Effector CD4-positive, alpha-beta T cell (primary cell): ENCODE data around the gene BLVRB.
A peak's percentile ranks its signal among the peaks of the same experiment; 100 is the strongest.

Experiments
- DNase-seq: peaks from one replicate; pipeline ENCODE4 v3.0.0-alpha.2; 2020

BLVRB gene

DNA sequence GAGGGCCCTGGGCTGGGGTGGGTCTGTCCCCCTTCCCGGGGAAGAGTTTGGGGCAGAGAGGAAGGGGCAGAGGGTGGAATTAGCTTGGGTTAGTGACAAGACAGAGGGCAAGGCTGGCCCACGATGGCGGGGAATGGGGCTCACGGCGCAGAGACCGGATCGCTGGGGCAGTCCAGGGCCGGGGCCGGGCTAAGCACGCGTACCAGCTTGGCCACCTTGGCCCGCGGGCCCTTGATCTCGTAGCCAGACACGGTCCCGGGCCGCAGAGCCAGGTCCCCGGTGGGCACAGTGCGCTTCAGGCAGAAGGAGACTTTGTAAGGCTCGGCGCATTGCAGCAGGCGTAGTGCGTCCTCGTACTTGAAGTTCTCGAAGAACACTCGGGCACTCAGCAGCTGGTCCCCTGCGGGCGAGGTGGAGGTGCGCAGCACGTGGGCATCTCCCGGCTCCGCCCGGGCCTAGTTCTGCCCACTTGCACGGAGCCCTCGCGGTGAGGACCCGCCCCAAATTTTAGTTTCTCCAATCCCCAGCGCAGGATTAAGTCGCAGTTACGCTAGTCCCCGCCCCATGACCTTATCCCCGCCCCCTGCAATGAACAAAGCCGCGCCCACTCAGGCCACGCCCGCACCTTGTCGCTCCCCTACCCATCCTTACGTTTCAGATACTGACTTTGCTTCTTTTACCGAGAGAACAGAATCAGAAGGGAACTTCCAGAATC, 67.0 kb downstream of the BLVRB start:
- peak; percentile 28 for DNase-seq
